ENCODE measurements around the gene VIPR2.

The VIPR2 gene

GRCh38 chr7:159038066-159038465 lies 106.6 kb downstream of the VIPR2 start:
- TF ChIP-seq CTCF (IDR thresholded peaks at IDR 0.05; ENCODE audit: low read length, missing control alignments): no peak

GRCh38 chr7:159036916-159037605 lies 107.6 kb downstream of the VIPR2 start:
- H3K4me3 ChIP-seq (replicated peaks; ENCODE audit: low read depth, low read length): no peak overlapping the region
- DNase-seq (ENCODE audit: low read depth): no peak
- TF ChIP-seq CTCF (IDR thresholded peaks at IDR 0.05; ENCODE audit: low read length, missing control alignments): no peak

More at GRCh38 chr7:159038066-159038465, 106.6 kb downstream of the VIPR2 start:
- no peak overlapping the region for H3K4me3 ChIP-seq (replicated peaks; ENCODE audit: low read depth, low read length)
- DNase-seq (ENCODE audit: low read depth): no peak

- H3K4me3 ChIP-seq (replicated peaks; ENCODE audit: low read depth, low read length): no peak overlapping the region
- TF ChIP-seq CTCF (IDR thresholded peaks at IDR 0.05; ENCODE audit: low read length, missing control alignments): no peak
- DNase-seq (ENCODE audit: low read depth): no peak
These were observed 109.0 kb downstream of the VIPR2 start for GRCh38 chr7:159035571-159036073.

GRCh38 chr7:159034988-159035387 lies 109.7 kb downstream of the VIPR2 start:
- no peak overlapping the region for H3K4me3 ChIP-seq (replicated peaks; ENCODE audit: low read depth, low read length)
- no peak for TF ChIP-seq CTCF (IDR thresholded peaks at IDR 0.05; ENCODE audit: low read length, missing control alignments)
- no peak for DNase-seq (ENCODE audit: low read depth)

- DNase-seq (ENCODE audit: low read depth): no peak
- no peak for TF ChIP-seq CTCF (IDR thresholded peaks at IDR 0.05; ENCODE audit: low read length, missing control alignments)
- H3K4me3 ChIP-seq (replicated peaks; ENCODE audit: low read depth, low read length): no peak overlapping the region
These were observed 110.3 kb downstream of the VIPR2 start for GRCh38 chr7:159034394-159034793.

- H3K4me3 ChIP-seq (replicated peaks; ENCODE audit: low read depth, low read length): no peak overlapping the region
- no peak for DNase-seq (ENCODE audit: low read depth)
- TF ChIP-seq CTCF (IDR thresholded peaks at IDR 0.05; ENCODE audit: low read length, missing control alignments): no peak
These were observed 110.7 kb downstream of the VIPR2 start for GRCh38 chr7:159033956-159034355.

- no peak overlapping the region for H3K4me3 ChIP-seq (replicated peaks; ENCODE audit: low read depth, low read length)
- no peak for TF ChIP-seq CTCF (IDR thresholded peaks at IDR 0.05; ENCODE audit: low read length, missing control alignments)
- DNase-seq (ENCODE audit: low read depth): no peak
These were observed 111.2 kb downstream of the VIPR2 start for GRCh38 chr7:159033473-159033825.

Measured in fibroblast of pulmonary artery (primary cell).